Left renal cortex interstitium (tissue), 4 donors: Measurements from ENCODE around the gene BCAR1. TPM values are rescaled to one million over a fixed set of nuclear protein-coding genes. Genes with fewer than 3 reads are reported as not detected.

Source experiments
- polyA plus RNA-seq, 4 donors: library from polyadenylated mRNA; unstranded; fragments of 120-200 nt; gene quantifications; one replicate each; pipeline ENCODE4 v1.2.1, GENCODE V29; 2013; ENCODE audit not compliant: insufficient read length in 4 of 4

Gene BCAR1
- polyA plus RNA-seq, 4 donors = 39.3 to 78.8 (median 64.1) TPM

Other genes with a start within 250 kb of the BCAR1 start
- gene LDHD, start 134.8 kb downstream of the BCAR1 start, polyA plus RNA-seq = 1 to 10 TPM; 6.0 to 8.1 (median 6.8) TPM
- gene ZFP1, start 103.1 kb downstream of the BCAR1 start, polyA plus RNA-seq = 10 to 100 TPM; 21.7 to 25.9 (median 23.1) TPM
- gene CTRB2, start 44.5 kb downstream of the BCAR1 start, polyA plus RNA-seq = under 1 TPM in 2 of 4 donors, not detected in 2; 0.09 to 0.18 TPM
- gene CTRB1, start 32.6 kb downstream of the BCAR1 start, polyA plus RNA-seq = under 1 TPM in 2 of 4 donors, not detected in 2; 0.13 to 0.20 TPM
- 100 to 1,000 TPM; 156 to 189 (median 173) TPM for gene CFDP1, start 181.9 kb upstream of the BCAR1 start, polyA plus RNA-seq
- gene TMEM170A, start 213.1 kb upstream of the BCAR1 start, polyA plus RNA-seq = 10 to 100 TPM; 34.4 to 50.7 (median 37.9) TPM
- gene CHST6, start 243.8 kb upstream of the BCAR1 start, polyA plus RNA-seq = 1 to 10 TPM in 2 of 4 donors, under 1 TPM in 2; 0.88 to 1.4 (median 1.1) TPM